GM12891 (cell line): Measurements from ENCODE around the gene APCDD1.
A peak's percentile ranks its signal among the peaks of the same experiment; 100 is the strongest.

Experiments used
- DNase-seq: peaks from one replicate; pipeline ENCODE4 v3.0.0; 2011; ENCODE audit warnings: low spot score; ENCODE audit not compliant: insufficient read length
- FAIRE-seq: peaks from 2 replicates; lab custom pipeline; 2011; peaks lifted over from hg19 to GRCh38; lab: Jason Lieb, UNC
- PAX5 ChIP-seq: IDR thresholded peaks from 2 replicates; pipeline ENCODE4 v1.6.1; 2011; ENCODE audit warnings: low read length, moderate library complexity, mild to moderate bottlenecking; ENCODE audit not compliant: insufficient read depth, severe bottlenecking
- POLR2A ChIP-seq: IDR thresholded peaks from 2 replicates; pipeline ENCODE4 v1.6.1; 2011; ENCODE audit warnings: low read depth, low read length, control low read depth
- POLR2AphosphoS5 ChIP-seq: IDR thresholded peaks from 2 replicates; pipeline ENCODE4 v1.6.1; 2011; ENCODE audit warnings: low read depth, low read length, control low read depth
- POU2F2 ChIP-seq: IDR thresholded peaks from 2 replicates; pipeline ENCODE4 v1.6.1; 2011; ENCODE audit warnings: low read depth, mild to moderate bottlenecking, control low read depth, low read length, moderate library complexity
- SPI1 ChIP-seq: IDR thresholded peaks from 2 replicates; pipeline ENCODE4 v1.6.1; 2011; ENCODE audit warnings: low read depth, low read length, control low read depth
- TAF1 ChIP-seq: IDR thresholded peaks from 2 replicates; pipeline ENCODE4 v1.6.1; 2011; ENCODE audit warnings: low read depth, low read length, control low read depth

The APCDD1 gene

DNA sequence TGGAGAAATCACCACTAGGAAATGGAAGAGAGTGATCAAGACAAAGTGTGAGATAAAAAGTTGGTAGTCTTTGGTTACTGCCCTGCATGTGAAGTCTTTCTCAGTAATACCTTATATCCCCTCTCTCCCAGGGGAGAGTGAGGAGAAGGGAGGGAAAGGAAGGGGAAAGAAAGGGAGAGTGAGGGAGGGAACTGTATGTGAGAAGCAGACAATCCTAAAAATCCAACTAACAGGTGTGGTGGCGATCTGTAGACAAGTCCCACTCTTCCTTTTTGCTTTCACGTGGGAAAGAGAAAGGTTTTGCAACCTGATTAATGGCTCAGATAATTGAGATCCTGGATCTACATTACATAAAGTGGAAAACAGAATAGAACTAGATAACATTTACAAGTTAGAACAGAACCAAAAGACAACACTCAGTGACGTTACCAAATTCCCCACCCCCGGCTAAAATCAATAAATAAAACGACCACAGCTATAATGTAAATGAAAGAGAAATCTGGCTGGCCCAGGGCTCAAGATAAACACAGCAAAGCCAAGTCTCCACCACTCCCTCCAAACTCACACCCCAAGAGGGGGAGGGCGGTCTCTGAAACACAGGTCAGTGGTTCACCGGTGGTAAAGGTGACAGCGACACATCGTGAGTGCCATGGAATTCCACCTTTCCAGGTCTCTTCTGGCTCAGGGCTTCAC lies 10.0 kb upstream of the APCDD1 start:
- FAIRE-seq (no peak), DNase-seq (no peak)
- TF ChIP-seq POLR2AphosphoS5, result no peak
- TF ChIP-seq POLR2A, result no peak
- no peak for TF ChIP-seq PAX5
- no peak for TF ChIP-seq TAF1
- no peak for TF ChIP-seq POU2F2
- no peak for TF ChIP-seq SPI1

DNA sequence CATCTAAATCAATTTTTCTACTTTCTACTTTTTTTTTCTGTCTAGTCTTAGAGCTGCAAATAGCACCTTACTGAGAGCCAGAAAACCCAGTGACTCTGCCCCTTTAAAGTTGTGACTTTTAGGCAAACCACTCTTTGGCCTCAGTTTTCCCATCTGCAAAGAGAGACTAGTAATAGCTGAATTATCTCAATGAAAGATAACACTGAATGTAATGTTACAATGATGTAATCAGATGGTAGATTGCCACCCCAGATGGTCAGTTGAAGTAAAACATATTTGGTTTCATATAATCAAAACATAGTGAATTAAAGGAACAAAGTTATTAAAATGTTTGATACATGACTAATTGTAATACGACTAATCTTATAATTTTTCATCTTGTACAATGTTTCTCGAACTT lies 5.0 kb upstream of the APCDD1 start:
- DNase-seq (no peak), FAIRE-seq (no peak)
- TF ChIP-seq SPI1 (no peak), PAX5 (no peak)

DNA sequence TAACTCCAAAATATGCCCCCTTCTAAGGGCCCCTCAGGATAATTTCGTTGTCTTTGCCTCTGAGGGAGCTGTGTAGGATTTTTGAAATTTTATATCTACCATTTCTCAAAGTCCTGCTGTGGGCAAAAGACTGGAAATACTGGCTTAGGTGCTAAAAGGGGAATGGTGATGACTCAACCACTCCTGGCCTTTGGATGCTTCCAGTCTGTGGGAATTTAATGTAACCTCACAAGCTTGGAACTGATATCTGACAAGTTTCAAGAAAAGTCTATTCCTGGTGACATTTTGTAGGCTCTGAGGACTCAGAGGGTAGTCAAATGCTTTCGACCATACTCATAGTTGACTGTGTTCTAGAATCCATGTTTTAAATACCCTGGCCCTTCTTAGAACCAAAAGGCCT lies 3.4 kb upstream of the APCDD1 start:
- FAIRE-seq (no peak), DNase-seq (no peak)
- TF ChIP-seq POLR2A, result no peak
- no peak for TF ChIP-seq SPI1
- TF ChIP-seq TAF1, result no peak
- TF ChIP-seq PAX5, result no peak
- TF ChIP-seq POU2F2, result no peak
- TF ChIP-seq POLR2AphosphoS5, result no peak

DNA sequence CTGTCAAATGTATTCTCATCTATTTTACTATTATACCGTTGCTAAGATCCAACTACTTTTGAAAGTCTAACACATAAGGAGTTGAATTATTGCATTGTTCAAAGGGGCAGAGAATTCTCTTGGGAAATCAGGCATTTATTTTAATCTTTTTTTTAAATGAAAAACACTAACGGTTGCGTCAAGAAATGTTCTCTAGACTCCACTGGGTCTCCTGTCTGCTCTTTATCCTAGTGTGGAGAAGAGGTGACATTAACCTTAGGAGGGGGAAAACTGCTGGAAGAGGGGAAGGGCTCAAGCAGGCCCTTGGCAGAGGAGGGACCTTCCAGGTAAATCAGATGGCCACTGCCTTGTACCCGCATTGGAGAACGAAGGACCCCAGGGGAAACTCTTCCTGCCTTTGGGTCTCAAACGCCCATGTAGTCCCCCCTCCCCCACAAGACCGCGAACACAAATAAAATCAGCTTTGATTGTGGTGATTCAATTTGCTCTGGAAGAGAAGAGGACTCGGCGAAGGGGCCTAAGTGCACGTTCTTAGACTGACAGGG lies 1.1 kb upstream of the APCDD1 start:
- TF ChIP-seq PAX5, result no peak
- TF ChIP-seq POLR2A, result no peak
- TF ChIP-seq SPI1, result no peak
- DNase-seq (no peak), FAIRE-seq (no peak)

DNA sequence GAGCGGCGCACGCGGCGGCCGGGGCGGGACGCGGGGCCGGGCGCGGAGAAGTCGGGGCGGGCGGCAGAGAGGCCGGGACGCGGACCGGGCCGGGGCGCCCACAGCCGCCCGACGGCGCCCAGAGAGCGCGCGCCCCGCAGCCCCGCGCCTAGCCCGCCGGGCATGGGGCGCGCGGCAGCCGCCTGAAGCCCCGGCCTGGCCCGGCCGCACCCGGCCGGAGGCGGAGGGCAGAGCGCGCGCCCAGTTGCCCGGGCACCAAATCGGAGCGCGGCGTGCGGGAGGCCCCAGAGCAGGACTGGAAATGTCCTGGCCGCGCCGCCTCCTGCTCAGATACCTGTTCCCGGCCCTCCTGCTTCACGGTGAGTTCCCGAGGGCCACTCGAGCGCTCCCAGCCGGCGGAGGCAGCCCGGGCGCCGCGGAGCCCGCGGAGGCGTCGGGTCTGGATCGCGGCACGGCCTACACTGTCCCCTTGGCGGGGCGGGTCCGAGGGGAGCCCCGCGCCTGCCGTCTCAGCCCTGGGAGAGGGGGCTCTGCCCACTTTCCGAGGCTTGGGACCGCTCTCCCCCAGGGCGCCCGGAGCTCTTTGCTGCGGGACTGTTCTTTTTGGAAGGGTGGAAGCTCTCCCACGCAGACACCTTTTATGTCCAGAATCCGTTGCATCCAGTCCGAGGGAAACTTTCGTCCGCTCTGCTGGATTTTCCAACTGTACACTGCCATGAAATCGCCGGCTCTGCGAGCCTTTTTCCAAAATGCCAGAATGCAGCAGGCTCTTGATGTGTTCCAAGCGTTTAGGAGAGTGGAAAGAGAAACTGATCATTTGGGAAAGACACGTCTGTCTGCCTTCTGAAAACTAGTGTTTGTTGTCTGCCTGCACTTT lies 484 bp downstream of the APCDD1 start:
- FAIRE-seq, result no peak

DNA sequence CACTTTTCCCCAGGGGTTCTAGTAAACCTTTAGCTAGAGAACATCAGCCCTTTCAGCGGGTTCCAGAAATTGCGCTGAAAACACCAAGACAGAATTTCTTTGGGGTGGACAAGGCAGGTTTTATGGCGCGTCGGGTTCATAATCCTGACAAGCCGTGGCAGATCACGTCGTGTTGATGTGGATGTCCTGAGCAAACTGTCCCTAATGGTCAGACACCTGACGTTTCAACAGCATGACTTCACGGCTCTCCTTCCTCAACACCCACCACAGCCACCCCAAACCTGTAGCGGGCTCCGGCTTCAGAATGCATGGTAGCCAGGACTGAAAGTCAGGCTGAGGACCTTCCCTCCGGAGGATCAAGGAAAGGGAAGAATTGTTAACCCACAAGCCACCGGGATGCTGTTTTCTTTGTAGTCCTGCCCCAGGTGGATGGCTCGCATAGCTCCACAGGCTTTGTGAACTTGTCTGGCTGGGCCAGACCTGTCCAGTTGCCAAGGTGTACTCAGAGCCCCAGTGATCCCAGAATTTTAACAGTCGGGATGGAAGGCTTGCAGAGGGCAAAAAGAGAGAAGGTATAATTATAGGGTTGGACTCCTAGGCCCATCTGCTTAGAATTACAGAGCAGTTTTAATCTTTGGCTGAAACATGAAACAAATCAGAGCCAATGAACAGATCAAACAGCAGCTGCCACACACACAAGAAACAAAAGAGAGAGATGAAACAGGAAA lies 1.5 kb downstream of the APCDD1 start:
- TF ChIP-seq POLR2AphosphoS5, result no peak
- no peak for TF ChIP-seq TAF1
- no peak for TF ChIP-seq POU2F2
- TF ChIP-seq SPI1, result no peak
- no peak for TF ChIP-seq PAX5
- TF ChIP-seq POLR2A, result no peak
- FAIRE-seq (no peak), DNase-seq (no peak)

More for the DNA sequence above, 484 bp downstream of the APCDD1 start:
- peak; percentile 46 for DNase-seq
- no peak for TF ChIP-seq POLR2A
- no peak for TF ChIP-seq PAX5
- no peak for TF ChIP-seq TAF1
- no peak for TF ChIP-seq POU2F2
- TF ChIP-seq SPI1, result no peak
- no peak for TF ChIP-seq POLR2AphosphoS5

GRCh38 chr18:10456718-10457117 lies 2.3 kb downstream of the APCDD1 start:
- TF ChIP-seq TAF1 (no peak), PAX5 (no peak), POLR2AphosphoS5 (no peak), POLR2A (no peak), SPI1 (no peak), POU2F2 (no peak)
- FAIRE-seq, result no peak
- DNase-seq, result no peak

DNA sequence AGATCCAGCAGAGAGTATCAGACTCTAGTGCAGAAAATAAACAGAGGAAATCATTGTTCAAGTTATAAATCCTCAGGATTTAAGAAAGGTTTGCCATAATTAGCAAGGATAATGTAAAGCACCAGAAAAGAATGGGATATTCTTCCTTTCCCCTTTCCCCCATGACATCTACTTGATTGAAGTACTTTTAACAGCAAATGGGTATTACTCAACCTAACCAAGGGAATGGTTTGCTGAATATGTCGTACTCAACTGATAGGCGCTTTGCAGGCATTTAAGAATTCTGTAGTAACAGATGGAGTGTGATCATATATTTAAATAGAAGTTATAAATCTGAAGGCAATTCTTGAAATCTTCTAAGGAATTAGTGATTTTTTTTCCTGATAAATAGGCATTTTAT lies 2.7 kb downstream of the APCDD1 start:
- FAIRE-seq, result no peak
- TF ChIP-seq POLR2A (no peak), SPI1 (no peak), PAX5 (no peak), POLR2AphosphoS5 (no peak), POU2F2 (no peak), TAF1 (no peak)
- DNase-seq, result no peak

DNA sequence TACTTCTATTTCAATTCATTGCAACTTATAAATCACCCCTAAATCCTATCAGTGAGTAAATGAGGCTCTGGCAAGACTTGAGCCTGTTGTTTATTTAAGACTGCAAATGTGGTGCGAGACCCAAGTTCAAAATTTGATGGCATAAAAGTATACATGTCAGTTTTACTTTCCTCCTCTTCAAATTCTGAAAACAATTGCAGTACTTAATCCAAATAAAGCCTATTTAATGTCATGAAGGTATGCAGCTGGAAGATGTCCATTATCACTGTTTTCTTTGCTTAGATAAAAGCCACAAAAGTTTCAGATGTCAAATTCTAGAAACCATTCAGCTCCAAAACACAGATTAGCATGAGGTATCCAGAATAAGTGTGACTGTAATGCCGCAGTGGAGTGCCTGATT lies 3.3 kb downstream of the APCDD1 start:
- no peak for TF ChIP-seq TAF1
- no peak for TF ChIP-seq SPI1
- TF ChIP-seq PAX5, result no peak
- no peak for TF ChIP-seq POLR2A
- no peak for TF ChIP-seq POU2F2
- no peak for TF ChIP-seq POLR2AphosphoS5
- DNase-seq (no peak), FAIRE-seq (no peak)

DNA sequence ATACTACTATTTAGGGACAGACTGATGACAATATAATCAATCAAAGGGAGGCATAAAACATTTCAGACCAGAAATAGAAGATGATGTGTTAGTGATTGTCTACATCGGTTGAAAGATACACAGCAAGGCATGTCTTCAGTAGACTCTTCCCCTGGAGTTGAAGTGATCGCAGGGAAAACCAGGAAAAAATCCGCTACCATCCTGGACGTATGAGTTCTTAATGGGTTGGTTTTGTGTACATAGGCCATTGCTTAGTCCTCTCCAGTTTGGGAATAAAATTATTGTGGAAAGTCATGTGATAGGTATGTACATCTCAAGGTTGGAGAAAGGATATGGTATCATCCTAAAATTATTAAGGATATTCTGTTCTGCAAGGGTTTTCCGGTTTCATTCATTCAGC lies 4.3 kb downstream of the APCDD1 start:
- no peak for DNase-seq
- FAIRE-seq, result no peak
- TF ChIP-seq POLR2AphosphoS5 (no peak), TAF1 (no peak), PAX5 (no peak)
